Measurements from ENCODE around the gene CTBP2. TPM values are rescaled to one million over a fixed set of nuclear protein-coding genes. Genes with fewer than 3 reads are reported as not detected.

The CTBP2 gene
- total RNA-seq, 1 donor from 2014 or later: 32.9 TPM

DNA sequence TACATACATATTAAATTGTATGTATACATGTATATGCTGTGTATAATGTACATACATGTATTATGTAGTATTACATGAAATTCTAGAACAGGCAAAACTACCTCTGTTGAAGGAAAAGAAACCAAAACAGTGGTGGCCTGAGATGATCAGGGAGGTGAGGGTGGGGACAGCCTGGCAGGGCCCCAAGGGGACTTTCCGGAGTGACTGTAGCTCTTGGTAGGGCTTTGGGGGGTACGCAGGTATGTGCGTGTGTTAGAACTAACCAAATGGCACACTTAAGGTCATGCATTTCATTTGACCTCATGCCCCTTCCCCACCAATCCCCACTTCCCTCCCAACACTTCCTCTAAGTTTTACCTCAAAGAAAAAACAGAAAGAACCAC lies 31.3 kb downstream of the CTBP2 start:
- Histone ChIP-seq H3K27ac (ENCODE audit: low read depth, low read length) (peak overlapping the region; percentile 95), H3K9ac (ENCODE audit: low read depth in 1 of 3, low read length in 3 of 3) (peak overlapping the region in 1 of 3 donors; percentile 26), H3K27me3 (ENCODE audit: control insufficient read depth in 3 of 3, insufficient read depth in 3 of 3, low read length in 3 of 3) (no peaks in the 10 kb centered on the region), H3K4me1 (ENCODE audit: control insufficient read depth in 3 of 3, insufficient read depth in 3 of 3, low read length in 3 of 3) (peaks cover 70 to 92% (median 76%) of the 10 kb centered on the region in 3 donors), H3K36me3 (ENCODE audit: control insufficient read depth in 3 of 3, insufficient read depth in 3 of 3, low read length in 3 of 3) (peaks cover 8 to 12% (median 11%) of the 10 kb centered on the region in 3 donors), H3K9me3 (ENCODE audit: control insufficient read depth in 3 of 3, low read length in 3 of 3) (peaks cover 0 to 2% (median 0%) of the 10 kb centered on the region in 3 donors), H3K4me3 (ENCODE audit: low read length in 3 of 3) (no peak overlapping the region)

DNA sequence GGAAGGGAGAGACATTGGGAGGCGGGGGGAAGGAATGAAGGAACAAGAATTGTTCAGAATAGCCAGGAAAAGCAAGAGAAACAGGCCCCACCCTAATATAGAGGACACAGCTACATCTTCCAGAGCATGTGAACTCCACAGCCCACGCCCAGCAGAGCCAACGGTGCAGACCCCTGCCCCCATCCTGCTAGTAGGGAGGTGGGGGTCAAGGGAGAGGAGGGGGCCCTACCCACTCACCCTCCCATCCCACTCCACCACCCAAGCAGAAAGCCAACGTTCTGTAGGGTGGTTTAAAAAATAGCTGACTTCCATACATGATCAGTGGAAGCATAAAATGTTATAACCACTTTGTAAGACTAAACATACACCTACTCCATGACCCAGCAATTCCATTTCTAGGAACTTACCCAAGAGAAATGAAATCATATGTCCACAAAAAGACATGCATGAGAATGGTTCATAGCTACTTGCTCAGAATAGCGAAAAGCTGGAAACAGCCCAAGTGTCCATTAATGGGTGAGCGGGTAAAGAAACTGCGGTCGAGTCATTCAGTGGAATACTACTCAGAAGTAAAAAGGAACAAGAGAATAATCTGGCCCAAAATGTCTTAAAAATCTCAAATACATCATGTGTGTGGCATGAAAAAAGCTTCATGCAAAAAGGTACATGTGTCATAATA lies 31.8 kb downstream of the CTBP2 start:
- Histone ChIP-seq H3K27me3 (ENCODE audit: control insufficient read depth in 3 of 3, insufficient read depth in 3 of 3, low read length in 3 of 3) (no peaks in the 10 kb centered on the region), H3K27ac (ENCODE audit: low read depth, low read length) (peak overlapping the region; percentile 95), H3K4me3 (ENCODE audit: low read length in 3 of 3) (peak overlapping the region in 1 of 3 donors; percentile 47), H3K9ac (ENCODE audit: low read depth in 1 of 3, low read length in 3 of 3) (peak overlapping the region; percentile 23 to 71 (median 26)), H3K9me3 (ENCODE audit: control insufficient read depth in 3 of 3, low read length in 3 of 3) (peaks cover 0 to 2% (median 0%) of the 10 kb centered on the region in 3 donors), H3K36me3 (ENCODE audit: control insufficient read depth in 3 of 3, insufficient read depth in 3 of 3, low read length in 3 of 3) (peaks cover 8 to 12% (median 11%) of the 10 kb centered on the region in 3 donors), H3K4me1 (ENCODE audit: control insufficient read depth in 3 of 3, insufficient read depth in 3 of 3, low read length in 3 of 3) (peaks cover 74 to 92% (median 79%) of the 10 kb centered on the region in 3 donors)

- H3K4me1 ChIP-seq (ENCODE audit: control insufficient read depth in 3 of 3, insufficient read depth in 3 of 3, low read length in 3 of 3): peaks cover 75 to 91% (median 80%) of the 10 kb centered on the region in 3 donors
- H3K36me3 ChIP-seq (ENCODE audit: control insufficient read depth in 3 of 3, insufficient read depth in 3 of 3, low read length in 3 of 3): peaks cover 7 to 8% (median 7%) of the 10 kb centered on the region in 3 donors
- H3K9me3 ChIP-seq (ENCODE audit: control insufficient read depth in 3 of 3, low read length in 3 of 3): peaks cover 0 to 2% (median 0%) of the 10 kb centered on the region in 3 donors
- H3K4me3 ChIP-seq (ENCODE audit: low read length in 3 of 3): peak overlapping the region in 1 of 3 donors; percentile 47
- H3K27me3 ChIP-seq (ENCODE audit: control insufficient read depth in 3 of 3, insufficient read depth in 3 of 3, low read length in 3 of 3): no peaks in the 10 kb centered on the region
- peak overlapping the region; percentile 8 to 71 (median 23) for H3K9ac ChIP-seq (ENCODE audit: low read depth in 1 of 3, low read length in 3 of 3)
- peak overlapping the region; percentile 95 for H3K27ac ChIP-seq (ENCODE audit: low read depth, low read length)
These were observed 32.4 kb downstream of the CTBP2 start for GRCh38 chr10:125127986-125128385.

GRCh38 chr10:125127110-125127509 lies 33.3 kb downstream of the CTBP2 start:
- peaks cover 74 to 91% (median 81%) of the 10 kb centered on the region in 3 donors for H3K4me1 ChIP-seq (ENCODE audit: control insufficient read depth in 3 of 3, insufficient read depth in 3 of 3, low read length in 3 of 3)
- peaks cover 0 to 2% (median 0%) of the 10 kb centered on the region in 3 donors for H3K9me3 ChIP-seq (ENCODE audit: control insufficient read depth in 3 of 3, low read length in 3 of 3)
- H3K9ac ChIP-seq (ENCODE audit: low read depth in 1 of 3, low read length in 3 of 3): no peak overlapping the region
- H3K36me3 ChIP-seq (ENCODE audit: control insufficient read depth in 3 of 3, insufficient read depth in 3 of 3, low read length in 3 of 3): peaks cover 8 to 11% (median 10%) of the 10 kb centered on the region in 3 donors
- peak overlapping the region in 1 of 3 donors; percentile 7 for H3K4me3 ChIP-seq (ENCODE audit: low read length in 3 of 3)
- H3K27ac ChIP-seq (ENCODE audit: low read depth, low read length): peak overlapping the region; percentile 95
- no peaks in the 10 kb centered on the region for H3K27me3 ChIP-seq (ENCODE audit: control insufficient read depth in 3 of 3, insufficient read depth in 3 of 3, low read length in 3 of 3)

GRCh38 chr10:125125951-125126735 lies 34.2 kb downstream of the CTBP2 start:
- Histone ChIP-seq H3K4me1 (ENCODE audit: control insufficient read depth in 3 of 3, insufficient read depth in 3 of 3, low read length in 3 of 3) (peaks cover 81 to 93% (median 87%) of the 10 kb centered on the region in 3 donors), H3K9ac (ENCODE audit: low read depth in 1 of 3, low read length in 3 of 3) (no peak overlapping the region), H3K27ac (ENCODE audit: low read depth, low read length) (peak overlapping the region; percentile 95), H3K36me3 (ENCODE audit: control insufficient read depth in 3 of 3, insufficient read depth in 3 of 3, low read length in 3 of 3) (peaks cover 3 to 12% (median 5%) of the 10 kb centered on the region in 3 donors), H3K27me3 (ENCODE audit: control insufficient read depth in 3 of 3, insufficient read depth in 3 of 3, low read length in 3 of 3) (no peaks in the 10 kb centered on the region), H3K9me3 (ENCODE audit: control insufficient read depth in 3 of 3, low read length in 3 of 3) (no peaks in the 10 kb centered on the region), H3K4me3 (ENCODE audit: low read length in 3 of 3) (no peak overlapping the region)

DNA sequence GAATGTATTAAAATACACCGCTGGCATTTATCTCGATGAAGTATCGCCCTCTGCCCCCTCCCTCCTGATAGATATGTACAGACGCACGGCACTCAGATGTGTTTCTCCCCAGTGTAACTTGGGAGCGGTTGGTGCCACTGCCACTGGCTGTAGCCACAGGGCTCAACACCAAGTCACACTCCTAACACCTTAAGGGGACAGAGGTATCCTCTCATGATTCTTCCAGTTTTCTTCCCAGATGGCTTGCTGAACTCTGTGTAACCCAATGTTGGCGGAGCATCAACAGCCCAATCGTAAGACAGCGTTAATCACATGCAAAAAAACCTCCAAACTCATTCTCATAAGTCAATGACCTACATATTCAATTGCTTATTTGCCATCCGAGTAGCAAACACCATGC lies 35.5 kb downstream of the CTBP2 start:
- Histone ChIP-seq H3K4me1 (ENCODE audit: control insufficient read depth in 3 of 3, insufficient read depth in 3 of 3, low read length in 3 of 3) (peaks cover 82 to 94% (median 91%) of the 10 kb centered on the region in 3 donors), H3K4me3 (ENCODE audit: low read length in 3 of 3) (peak overlapping the region; percentile 52 to 74 (median 66)), H3K36me3 (ENCODE audit: control insufficient read depth in 3 of 3, insufficient read depth in 3 of 3, low read length in 3 of 3) (peaks cover 0 to 9% (median 5%) of the 10 kb centered on the region in 3 donors), H3K27ac (ENCODE audit: low read depth, low read length) (peak overlapping the region; percentile 95), H3K27me3 (ENCODE audit: control insufficient read depth in 3 of 3, insufficient read depth in 3 of 3, low read length in 3 of 3) (no peaks in the 10 kb centered on the region), H3K9ac (ENCODE audit: low read depth in 1 of 3, low read length in 3 of 3) (peak overlapping the region; percentile 25 to 87 (median 83)), H3K9me3 (ENCODE audit: control insufficient read depth in 3 of 3, low read length in 3 of 3) (no peaks in the 10 kb centered on the region)

- H3K4me3 ChIP-seq (ENCODE audit: low read length in 3 of 3): peak overlapping the region; percentile 62 to 74 (median 66)
- peaks cover 0 to 6% (median 5%) of the 10 kb centered on the region in 3 donors for H3K36me3 ChIP-seq (ENCODE audit: control insufficient read depth in 3 of 3, insufficient read depth in 3 of 3, low read length in 3 of 3)
- H3K9me3 ChIP-seq (ENCODE audit: control insufficient read depth in 3 of 3, low read length in 3 of 3): no peaks in the 10 kb centered on the region
- peak overlapping the region; percentile 95 for H3K27ac ChIP-seq (ENCODE audit: low read depth, low read length)
- no peaks in the 10 kb centered on the region for H3K27me3 ChIP-seq (ENCODE audit: control insufficient read depth in 3 of 3, insufficient read depth in 3 of 3, low read length in 3 of 3)
- peaks cover 84 to 93% (median 88%) of the 10 kb centered on the region in 3 donors for H3K4me1 ChIP-seq (ENCODE audit: control insufficient read depth in 3 of 3, insufficient read depth in 3 of 3, low read length in 3 of 3)
- H3K9ac ChIP-seq (ENCODE audit: low read depth in 1 of 3, low read length in 3 of 3): peak overlapping the region; percentile 25 to 87 (median 83)
These were observed 36.3 kb downstream of the CTBP2 start for GRCh38 chr10:125124115-125124487.

GRCh38 chr10:125123476-125124114 lies 36.8 kb downstream of the CTBP2 start:
- peak overlapping the region; percentile 25 to 87 (median 83) for H3K9ac ChIP-seq (ENCODE audit: low read depth in 1 of 3, low read length in 3 of 3)
- peak overlapping the region; percentile 62 to 74 (median 66) for H3K4me3 ChIP-seq (ENCODE audit: low read length in 3 of 3)
- no peaks in the 10 kb centered on the region for H3K9me3 ChIP-seq (ENCODE audit: control insufficient read depth in 3 of 3, low read length in 3 of 3)
- H3K27me3 ChIP-seq (ENCODE audit: control insufficient read depth in 3 of 3, insufficient read depth in 3 of 3, low read length in 3 of 3): no peaks in the 10 kb centered on the region
- H3K4me1 ChIP-seq (ENCODE audit: control insufficient read depth in 3 of 3, insufficient read depth in 3 of 3, low read length in 3 of 3): peaks cover 85 to 93% (median 88%) of the 10 kb centered on the region in 3 donors
- peaks cover 0 to 6% (median 5%) of the 10 kb centered on the region in 3 donors for H3K36me3 ChIP-seq (ENCODE audit: control insufficient read depth in 3 of 3, insufficient read depth in 3 of 3, low read length in 3 of 3)
- H3K27ac ChIP-seq (ENCODE audit: low read depth, low read length): peak overlapping the region; percentile 95

GRCh38 chr10:125122566-125122965 lies 37.8 kb downstream of the CTBP2 start:
- Histone ChIP-seq H3K27me3 (ENCODE audit: control insufficient read depth in 3 of 3, insufficient read depth in 3 of 3, low read length in 3 of 3) (no peaks in the 10 kb centered on the region), H3K4me1 (ENCODE audit: control insufficient read depth in 3 of 3, insufficient read depth in 3 of 3, low read length in 3 of 3) (peaks cover 84 to 92% (median 87%) of the 10 kb centered on the region in 3 donors), H3K9ac (ENCODE audit: low read depth in 1 of 3, low read length in 3 of 3) (peak overlapping the region in 1 of 3 donors; percentile 83), H3K4me3 (ENCODE audit: low read length in 3 of 3) (peak overlapping the region in 2 of 3 donors; percentile 66 to 74), H3K27ac (ENCODE audit: low read depth, low read length) (peak overlapping the region; percentile 95), H3K36me3 (ENCODE audit: control insufficient read depth in 3 of 3, insufficient read depth in 3 of 3, low read length in 3 of 3) (peaks cover 0 to 6% (median 5%) of the 10 kb centered on the region in 3 donors), H3K9me3 (ENCODE audit: control insufficient read depth in 3 of 3, low read length in 3 of 3) (no peaks in the 10 kb centered on the region)

Measured in skeletal muscle tissue (tissue), 4 donors.